Activated CD4-positive, alpha-beta T cell treated with anti-CD3 and anti-CD28 coated beads, Interleukin-2, amount 50 U/mL, for 1 hour (primary cell): ENCODE measurements around the gene SLC25A43.

Experiments
- DNase-seq: peaks from one replicate; pipeline ENCODE4 v3.0.0-alpha.2; 2020

SLC25A43 gene

DNA sequence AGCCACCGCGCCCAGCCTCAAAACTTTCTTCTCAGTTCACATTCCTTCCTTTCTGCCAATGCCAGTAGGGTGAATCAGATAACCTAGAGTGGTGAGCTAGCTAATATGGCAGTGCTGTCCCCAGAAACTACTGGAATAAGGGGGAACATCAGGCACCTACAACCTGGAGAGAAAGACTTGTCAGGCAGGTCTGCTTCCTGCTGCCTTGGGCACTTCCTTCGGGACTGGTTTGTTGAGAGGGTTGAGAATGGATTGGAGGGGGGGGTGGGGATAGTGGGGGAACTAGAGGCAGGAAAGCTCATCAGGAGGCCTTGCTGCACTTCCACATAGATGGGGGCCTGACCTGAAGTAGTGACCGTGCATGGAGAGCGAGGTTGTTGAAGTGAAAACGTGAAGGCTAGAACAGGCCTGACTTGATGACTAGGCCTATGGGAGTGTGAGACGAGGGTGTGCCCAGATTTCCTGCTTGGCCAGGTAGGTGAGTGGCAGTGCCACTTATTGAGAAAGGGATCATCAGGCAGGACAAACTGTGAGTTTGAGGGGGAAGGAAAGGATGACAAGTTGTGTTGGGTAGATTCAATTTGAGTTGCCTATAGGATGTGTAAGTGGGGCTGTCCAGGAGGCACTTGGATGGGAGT is 102.5 kb downstream of the SLC25A43 start:
- no peak for DNase-seq

DNA sequence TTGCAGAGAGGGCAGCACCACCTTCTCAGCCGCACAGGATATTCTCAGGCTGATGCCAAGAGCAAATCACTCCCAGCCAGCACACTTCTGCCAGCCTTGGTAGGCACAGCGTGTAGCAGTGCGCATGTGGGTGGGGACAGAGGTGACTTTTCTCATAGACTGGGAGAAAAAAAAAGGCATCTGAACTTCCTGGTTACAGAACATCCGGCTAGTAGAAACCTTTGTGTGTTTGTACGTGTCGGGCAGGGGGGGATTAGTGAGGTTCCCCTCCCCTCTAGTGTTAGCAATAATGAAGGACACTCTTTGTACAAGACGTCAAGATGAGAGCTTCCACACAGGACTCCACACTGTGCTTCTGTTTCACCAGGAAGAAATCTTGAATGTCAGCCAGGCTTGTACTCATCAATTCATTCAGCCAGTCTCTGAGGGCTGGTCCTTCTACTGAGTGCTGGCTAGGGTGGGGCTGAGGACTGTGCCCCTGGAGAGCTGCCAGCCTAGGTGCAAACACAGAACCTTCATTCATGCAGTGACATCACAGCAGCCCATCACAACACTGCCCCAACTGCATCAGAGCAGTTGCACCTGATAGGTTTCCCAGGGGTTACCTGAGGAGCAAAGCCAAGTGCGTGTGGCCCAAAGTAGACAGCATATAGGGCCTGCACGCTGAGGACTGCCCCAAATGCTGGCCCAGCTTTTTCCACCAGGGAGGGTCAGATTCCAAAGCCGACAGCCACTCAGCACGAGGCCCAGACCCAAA is 103.8 kb downstream of the SLC25A43 start:
- DNase-seq: peak; percentile 11

DNA sequence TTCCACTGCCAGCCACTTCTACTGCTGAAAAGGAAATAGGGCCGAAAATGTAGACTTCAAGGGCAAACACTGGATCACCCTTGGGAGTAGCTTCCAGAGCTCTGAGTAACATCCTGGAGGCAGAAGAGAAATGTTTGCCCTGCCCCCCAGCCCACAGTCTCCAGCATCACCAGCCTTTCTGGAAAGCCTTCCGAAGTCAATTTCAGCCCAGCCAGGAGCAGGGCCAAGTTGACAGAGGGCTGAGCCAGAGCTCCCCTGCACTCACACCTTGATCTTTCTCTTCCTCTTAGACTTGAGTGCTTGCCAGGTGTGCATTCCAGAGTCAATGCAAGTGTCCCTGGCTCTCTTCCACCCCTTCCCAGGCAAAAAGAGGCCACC is 104.3 kb downstream of the SLC25A43 start:
- no peak for DNase-seq
